RKO (cell line): ENCODE data around the gene ALDH8A1.

Experiments used
- DNase-seq: peaks from one replicate; pipeline ENCODE4 v3.0.0-alpha.2; 2016; ENCODE audit warnings: low spot score

The ALDH8A1 gene

GRCh38 chr6:134949927-134950326 is at the start of gene ALDH8A1:
TSS of gene ALDH8A1 (minus strand) at chr6:134950101. CDS start at chr6:134950053, 48 bp downstream.
- no peak for DNase-seq

DNA sequence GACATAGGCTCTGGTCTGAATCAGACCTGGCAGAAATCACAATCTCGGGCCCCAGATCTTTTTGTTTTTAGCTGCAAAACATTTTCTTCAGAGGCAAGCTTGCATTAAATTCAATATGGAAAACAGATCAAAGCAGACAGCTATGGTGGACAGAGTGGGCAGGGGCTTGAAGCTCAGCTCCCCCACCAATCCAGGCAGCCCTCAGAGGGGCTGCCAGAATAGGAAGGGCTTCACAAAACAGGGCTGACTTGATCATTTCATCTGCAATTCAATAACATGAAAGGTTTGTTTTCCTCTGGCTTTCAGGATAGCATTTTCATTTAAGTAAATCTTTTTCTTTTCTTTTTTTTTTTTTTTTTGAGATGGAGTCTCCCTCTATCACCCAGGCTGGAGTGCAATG is 49.2 kb upstream of the ALDH8A1 start:
- DNase-seq = no peak

DNA sequence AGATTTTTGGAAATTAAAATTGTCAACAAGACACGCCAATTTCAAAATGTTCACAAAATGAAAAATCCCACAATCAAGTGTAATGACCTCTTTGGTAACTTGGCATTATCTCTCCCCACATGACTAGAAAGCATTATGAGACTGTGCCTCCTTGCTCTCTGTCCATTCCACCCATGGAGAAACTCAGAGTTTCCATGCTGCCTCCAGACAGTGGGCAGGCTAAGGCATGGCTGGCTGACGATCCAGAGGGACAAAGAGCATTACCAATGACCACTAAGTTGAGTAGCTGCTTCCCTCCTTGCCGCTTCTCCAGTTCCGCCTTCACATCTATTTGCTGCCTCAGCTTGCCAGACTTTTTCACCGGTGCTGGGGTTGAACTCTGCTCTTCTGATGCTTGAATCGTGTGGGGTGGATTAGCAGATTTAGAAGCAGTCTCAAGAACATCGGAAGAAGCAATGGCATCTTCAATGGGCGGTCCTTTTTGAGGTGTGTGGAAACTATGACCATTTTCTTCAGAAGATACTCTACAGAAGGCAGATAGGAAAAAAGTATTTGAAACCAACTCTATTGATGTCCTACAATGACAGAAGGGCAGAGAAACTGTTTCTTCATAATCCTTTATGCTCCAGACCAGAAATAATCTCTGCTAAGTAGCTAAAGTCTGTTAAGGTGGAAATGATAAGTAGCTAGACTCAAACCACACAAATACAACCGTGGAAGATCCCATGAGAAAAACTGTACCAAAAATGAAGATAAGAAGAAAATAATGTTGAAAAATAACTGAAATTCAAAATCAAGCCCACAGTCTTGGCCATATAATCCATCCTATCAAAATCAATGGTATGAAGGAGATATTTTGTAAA is 47.5 kb upstream of the ALDH8A1 start:
- DNase-seq = no peak

DNA sequence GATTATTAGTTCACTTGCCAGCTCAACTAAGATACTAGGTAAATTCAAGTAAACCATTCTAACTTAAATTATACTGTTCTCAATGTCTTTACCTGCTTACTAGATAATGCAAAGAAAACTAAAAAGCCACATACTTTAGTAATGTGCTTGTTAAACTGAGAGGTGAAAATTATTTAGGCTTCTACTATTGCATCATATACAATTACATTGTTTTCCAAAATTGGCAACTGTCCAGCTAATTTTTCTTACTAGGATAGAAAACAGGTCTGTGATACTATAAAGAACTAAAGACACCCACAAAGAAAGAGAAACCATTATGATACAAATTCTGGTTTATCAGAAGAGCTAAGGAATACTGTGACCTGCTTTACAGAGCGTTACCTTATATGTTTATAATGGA is 45.6 kb upstream of the ALDH8A1 start:
- DNase-seq = no peak

DNA sequence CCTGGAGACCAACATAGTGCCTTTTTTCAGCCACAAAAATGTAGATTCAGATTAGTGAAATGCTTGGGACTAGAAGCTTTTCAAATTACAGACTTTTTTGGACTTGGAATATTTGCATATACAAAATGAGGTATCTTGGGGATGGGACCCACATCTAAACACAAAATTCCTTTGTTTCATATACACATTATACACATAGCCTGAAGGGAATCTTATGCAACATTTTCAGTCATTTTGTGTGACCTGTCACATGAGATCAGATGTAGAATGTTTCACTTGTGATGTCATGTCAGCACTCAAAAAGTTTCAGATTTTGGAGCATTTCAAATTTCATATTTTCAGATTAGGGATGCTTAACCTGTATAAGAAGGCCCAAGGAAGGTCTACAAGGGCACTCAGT is 44.5 kb upstream of the ALDH8A1 start:
- DNase-seq = no peak

DNA sequence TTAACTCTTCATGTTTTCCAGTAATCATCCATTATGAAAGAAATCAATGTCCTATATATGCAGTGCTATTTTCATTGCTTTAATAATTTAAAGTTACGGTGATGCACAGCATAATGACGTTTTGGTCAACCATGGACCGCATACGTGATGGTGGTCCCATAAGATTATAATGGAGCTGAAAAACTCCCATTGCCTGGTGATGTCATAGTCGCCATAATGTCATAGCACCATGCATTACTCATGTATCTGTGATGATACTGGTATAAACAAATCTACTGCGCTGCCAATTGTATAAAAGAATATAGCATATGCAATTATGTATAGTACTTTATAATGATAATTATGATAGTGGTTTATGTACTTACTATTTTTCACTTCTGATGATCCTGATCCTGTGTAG is 42.3 kb upstream of the ALDH8A1 start:
- no peak for DNase-seq

DNA sequence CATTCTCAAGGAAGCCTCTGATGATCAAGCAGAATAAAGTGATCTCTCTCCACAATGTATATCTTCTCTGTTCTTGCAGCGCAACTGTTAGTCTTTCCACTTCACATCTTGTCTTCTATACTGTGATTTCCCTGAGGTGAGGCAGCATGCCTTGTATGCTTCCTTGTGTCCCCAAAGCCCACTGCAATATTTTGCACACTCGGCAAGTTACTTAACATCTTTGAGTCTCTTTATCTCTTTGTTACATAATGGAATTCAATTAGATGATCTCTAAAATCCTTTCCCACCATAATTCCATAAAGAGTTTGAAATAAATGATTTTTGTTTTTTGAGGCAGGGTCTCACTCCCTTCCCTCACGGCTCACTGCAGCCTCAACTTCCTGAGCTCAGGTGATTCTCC is 40.4 kb upstream of the ALDH8A1 start:
- DNase-seq = no peak

DNA sequence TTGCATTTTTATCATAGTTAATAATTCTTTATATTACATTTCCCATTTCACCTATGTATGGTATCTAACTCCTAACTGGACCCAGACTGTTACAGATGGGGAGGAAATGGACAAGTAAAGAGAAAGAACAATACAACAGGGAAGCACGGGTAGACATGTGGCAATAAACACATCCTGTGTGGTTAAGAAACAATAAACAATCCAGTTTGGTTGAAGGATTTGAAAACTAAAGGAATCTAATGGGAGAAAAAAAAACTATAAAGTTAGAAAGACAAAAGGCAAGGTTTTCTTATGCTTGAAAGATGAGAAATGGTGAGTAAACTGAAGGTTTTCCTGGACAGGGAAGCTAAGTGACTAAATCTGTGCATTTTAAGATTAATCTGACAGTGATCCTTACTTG is 34.9 kb upstream of the ALDH8A1 start:
- no peak for DNase-seq

GRCh38 chr6:134983823-134984222 is 33.9 kb upstream of the ALDH8A1 start:
- no peak for DNase-seq

GRCh38 chr6:134982161-134982560 is 32.3 kb upstream of the ALDH8A1 start:
- no peak for DNase-seq

DNA sequence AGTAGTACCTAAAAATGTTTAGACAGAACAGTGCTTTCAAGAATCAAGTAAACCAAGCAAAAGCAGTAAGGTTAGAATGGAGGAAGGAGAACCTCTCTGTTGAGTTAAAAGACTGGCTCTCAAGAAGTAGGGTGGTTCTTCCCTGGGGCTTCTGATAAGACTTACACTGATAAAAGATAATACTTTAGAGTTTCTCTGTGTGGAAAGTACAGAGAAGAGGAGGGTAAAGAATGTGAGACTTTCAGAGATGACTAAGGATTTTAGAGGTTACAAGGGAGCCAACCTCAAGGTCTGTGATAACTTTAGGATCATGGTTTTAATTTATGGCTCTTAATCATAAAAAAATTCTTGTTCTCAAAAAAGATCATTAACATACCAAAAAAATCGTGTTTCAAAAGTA is 30.9 kb upstream of the ALDH8A1 start:
- no peak for DNase-seq

DNA sequence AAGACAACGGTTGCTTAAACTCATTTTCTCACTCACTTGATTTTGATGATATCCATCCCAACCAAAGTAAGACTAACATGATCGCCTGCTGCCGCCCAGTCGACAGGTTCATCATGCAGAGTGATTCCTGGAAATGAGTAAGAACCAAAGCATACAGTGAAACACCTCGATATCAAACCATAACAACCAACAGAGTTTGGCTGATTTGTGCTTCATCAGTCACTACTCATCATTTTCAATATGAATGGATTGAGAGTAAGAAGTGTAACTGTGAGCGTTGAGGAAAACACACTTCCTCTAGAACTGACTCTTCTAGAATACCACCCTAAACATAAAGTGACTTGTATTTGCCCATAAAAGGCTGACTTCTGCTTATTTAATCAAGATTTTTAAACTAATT is 29.2 kb upstream of the ALDH8A1 start:
- DNase-seq = no peak

DNA sequence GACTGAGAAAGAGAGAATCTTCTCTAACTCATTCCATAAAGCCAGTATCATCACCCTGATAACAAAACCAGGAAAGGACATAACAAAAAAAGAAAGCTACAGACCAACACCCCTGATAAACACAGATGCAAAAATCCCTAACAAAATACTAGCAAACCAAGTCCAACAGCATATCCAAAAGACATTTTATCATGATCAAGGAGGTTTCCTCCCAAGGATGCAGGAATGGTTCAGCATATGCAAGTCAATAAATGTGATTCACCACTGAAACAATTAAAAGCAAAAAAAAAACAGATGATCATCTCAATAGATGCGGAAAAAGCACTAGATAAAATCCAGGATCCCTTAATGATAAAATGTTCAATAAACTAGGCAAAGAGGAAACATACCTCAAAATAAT is 24.5 kb upstream of the ALDH8A1 start:
- no peak for DNase-seq

GRCh38 chr6:134967711-134968110 is 17.8 kb upstream of the ALDH8A1 start:
- DNase-seq = no peak

GRCh38 chr6:134964451-134965203 is 14.7 kb upstream of the ALDH8A1 start:
- DNase-seq = no peak

- DNase-seq = no peak
Measured at GRCh38 chr6:134962421-134962820, 12.5 kb upstream of the ALDH8A1 start.

GRCh38 chr6:134961366-134961765 is 11.5 kb upstream of the ALDH8A1 start:
- no peak for DNase-seq

- DNase-seq = no peak
Measured at GRCh38 chr6:134959603-134960002, 9.7 kb upstream of the ALDH8A1 start.

GRCh38 chr6:134956676-134957075 is 6.8 kb upstream of the ALDH8A1 start:
- no peak for DNase-seq

- DNase-seq = no peak
Measured at GRCh38 chr6:134956032-134956431, 6.1 kb upstream of the ALDH8A1 start.

GRCh38 chr6:134954272-134955000 is 4.5 kb upstream of the ALDH8A1 start:
- DNase-seq = no peak

DNA sequence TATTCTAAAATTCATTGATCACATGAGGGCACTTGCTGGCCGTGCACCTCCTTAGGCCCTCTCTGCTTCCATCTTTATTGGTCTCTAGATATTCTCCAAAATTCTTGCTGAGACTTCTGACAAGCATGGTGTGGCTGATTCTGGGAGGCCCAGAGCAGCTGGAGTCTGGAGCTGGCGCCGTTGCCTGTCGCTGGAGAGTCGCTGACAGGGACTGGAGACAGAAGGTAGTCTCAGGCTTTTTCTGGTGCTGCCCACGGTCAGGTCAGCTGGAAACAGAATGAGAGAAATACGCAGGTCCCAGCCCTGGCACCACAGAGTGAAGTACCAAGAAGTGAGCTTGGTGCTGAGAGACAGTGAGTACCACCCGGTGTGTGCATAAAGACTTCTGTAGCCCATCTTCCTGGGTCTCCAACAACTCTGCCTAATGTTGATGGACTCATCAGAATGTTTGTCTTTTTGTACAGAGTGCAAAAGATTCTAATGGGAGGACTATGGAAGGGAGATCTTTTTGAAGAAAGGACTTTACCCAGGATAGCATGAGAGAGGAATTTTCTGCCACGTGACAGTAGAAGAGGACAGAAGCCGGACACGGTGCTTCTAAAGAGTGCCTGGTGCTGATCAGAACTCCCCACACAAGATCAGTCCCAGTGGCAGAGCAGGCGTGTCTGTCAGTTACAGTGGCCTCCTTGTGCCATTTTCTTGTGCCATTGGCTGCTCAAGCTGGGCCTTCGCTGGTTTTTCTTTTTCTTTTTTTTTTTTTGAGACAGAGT is 1.8 kb upstream of the ALDH8A1 start:
- DNase-seq = no peak
